ENCODE results near the gene PRSS8. TPM values are rescaled to one million over a fixed set of nuclear protein-coding genes. Genes with fewer than 3 reads are reported as not detected.

PRSS8 gene
- polyA plus RNA-seq, 10 donors = 0.11 to 4.2 (median 0.25) TPM; not detected in 2

DNA sequence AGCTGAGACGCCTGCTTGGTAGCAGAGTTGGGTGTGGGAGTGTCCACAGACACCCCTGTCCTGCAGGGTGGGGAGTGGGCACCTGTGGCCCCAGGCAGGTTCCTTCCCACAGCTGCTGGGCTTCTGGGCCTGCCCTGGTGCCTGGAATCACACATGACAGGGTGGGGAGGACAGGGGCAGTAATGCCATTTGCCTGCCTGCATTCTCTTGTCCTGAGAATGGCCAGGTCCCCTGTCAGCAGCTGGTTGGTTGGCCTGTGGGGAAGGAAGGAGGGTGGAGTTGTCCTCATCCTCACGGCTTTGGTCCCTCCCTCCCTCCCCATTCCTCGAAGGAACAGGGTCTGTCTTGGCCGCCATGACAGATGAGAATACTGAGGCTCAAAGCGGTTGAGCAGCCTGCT is 52.0 kb downstream of the PRSS8 start:
- no peak for DNase-seq

GRCh38 chr16:31083081-31083480 is 52.4 kb downstream of the PRSS8 start:
- DNase-seq = no peak

- DNase-seq = no peak
Observed at GRCh38 chr16:31082368-31083045, 53.0 kb downstream of the PRSS8 start.

Other genes with a start within 250 kb of the PRSS8 start
- 10 to 100 TPM; 24.4 to 41.4 (median 29.9) TPM for gene BCL7C, start 241.7 kb downstream of the PRSS8 start, polyA plus RNA-seq (ENCODE audit: insufficient read length in 10 of 10)
- gene CTF1, start 239.1 kb downstream of the PRSS8 start, polyA plus RNA-seq (ENCODE audit: insufficient read length in 10 of 10) = 10 to 100 TPM in 5 of 10 donors, 1 to 10 TPM in 5; 7.7 to 13.1 (median 10.6) TPM
- 10 to 100 TPM in 1 of 10 donors, 1 to 10 TPM in 9; 5.6 to 12.1 (median 8.1) TPM for gene FBXL19, start 212.2 kb downstream of the PRSS8 start, polyA plus RNA-seq (ENCODE audit: insufficient read length in 10 of 10)
- gene ORAI3, start 186.7 kb downstream of the PRSS8 start, polyA plus RNA-seq (ENCODE audit: insufficient read length in 10 of 10) = 10 to 100 TPM in 7 of 10 donors, 1 to 10 TPM in 3; 7.5 to 12.6 (median 10.3) TPM
- 10 to 100 TPM in 9 of 10 donors, 1 to 10 TPM in 1; 9.5 to 15.9 (median 11.3) TPM for gene SETD1A, start 178.0 kb downstream of the PRSS8 start, polyA plus RNA-seq (ENCODE audit: insufficient read length in 10 of 10)
- gene HSD3B7, start 150.5 kb downstream of the PRSS8 start, polyA plus RNA-seq (ENCODE audit: insufficient read length in 10 of 10) = 10 to 100 TPM in 3 of 10 donors, 1 to 10 TPM in 7; 7.1 to 13.8 (median 9.8) TPM
- 1 to 10 TPM in 8 of 10 donors, under 1 TPM in 2; 0.68 to 3.9 (median 1.5) TPM for gene STX1B, start 125.1 kb downstream of the PRSS8 start, polyA plus RNA-seq (ENCODE audit: insufficient read length in 10 of 10)
- gene STX4, start 102.2 kb downstream of the PRSS8 start, polyA plus RNA-seq (ENCODE audit: insufficient read length in 10 of 10) = 10 to 100 TPM; 34.0 to 44.6 (median 38.1) TPM
- 10 to 100 TPM in 2 of 10 donors, 1 to 10 TPM in 8; 5.8 to 11.0 (median 9.0) TPM for gene ZNF668, start 61.5 kb downstream of the PRSS8 start, polyA plus RNA-seq (ENCODE audit: insufficient read length in 10 of 10)
- 10 to 100 TPM in 1 of 10 donors, 1 to 10 TPM in 9; 6.8 to 10.1 (median 8.4) TPM for gene ZNF646, start 61.3 kb downstream of the PRSS8 start, polyA plus RNA-seq (ENCODE audit: insufficient read length in 10 of 10)
- 1 to 10 TPM; 1.7 to 4.6 (median 3.3) TPM for gene PRSS53, start 46.8 kb downstream of the PRSS8 start, polyA plus RNA-seq (ENCODE audit: insufficient read length in 10 of 10)
- gene VKORC1, start 40.9 kb downstream of the PRSS8 start, polyA plus RNA-seq (ENCODE audit: insufficient read length in 10 of 10) = 10 to 100 TPM; 51.1 to 68.1 (median 58.2) TPM
- 10 to 100 TPM; 19.7 to 29.9 (median 25.3) TPM for gene BCKDK, start 27.3 kb downstream of the PRSS8 start, polyA plus RNA-seq (ENCODE audit: insufficient read length in 10 of 10)
- 10 to 100 TPM; 38.8 to 57.3 (median 45.3) TPM for gene KAT8, start 18.1 kb downstream of the PRSS8 start, polyA plus RNA-seq (ENCODE audit: insufficient read length in 10 of 10)
- gene PRSS36, start 14.3 kb upstream of the PRSS8 start, polyA plus RNA-seq (ENCODE audit: insufficient read length in 10 of 10) = 1 to 10 TPM; 1.1 to 2.8 (median 1.8) TPM
- gene FUS, start 44.4 kb upstream of the PRSS8 start, polyA plus RNA-seq (ENCODE audit: insufficient read length in 10 of 10) = 100 to 1,000 TPM; 310 to 492 (median 406) TPM
- gene PYCARD, start 67.0 kb upstream of the PRSS8 start, polyA plus RNA-seq (ENCODE audit: insufficient read length in 10 of 10) = 10 to 100 TPM in 1 of 10 donors, 1 to 10 TPM in 9; 3.3 to 14.0 (median 7.3) TPM
- 10 to 100 TPM; 36.2 to 79.4 (median 64.6) TPM for gene TRIM72, start 78.4 kb upstream of the PRSS8 start, polyA plus RNA-seq (ENCODE audit: insufficient read length in 10 of 10)
- 1 to 10 TPM in 5 of 10 donors, under 1 TPM in 5; 0.48 to 3.0 (median 0.98) TPM for gene PYDC1, start 81.4 kb upstream of the PRSS8 start, polyA plus RNA-seq (ENCODE audit: insufficient read length in 10 of 10)
- gene ITGAM, start 124.2 kb upstream of the PRSS8 start, polyA plus RNA-seq (ENCODE audit: insufficient read length in 10 of 10) = 1 to 10 TPM; 3.0 to 4.9 (median 3.9) TPM
- 1 to 10 TPM in 4 of 10 donors, under 1 TPM in 6; 0.23 to 1.8 (median 0.89) TPM for gene ITGAX, start 219.4 kb upstream of the PRSS8 start, polyA plus RNA-seq (ENCODE audit: insufficient read length in 10 of 10)